Erythroblast (primary cell): ENCODE measurements around the gene LIN28A.

ENCODE experiments used
- DNase-seq, 2 experiments: peaks; one replicate each; lab custom pipeline; 2025; lab: John Stamatoyannopoulos, UW
- GATA1 ChIP-seq: IDR thresholded peaks from 2 replicates; pipeline ENCODE4 v1.6.1; 2011; ENCODE audit warnings: low read depth, mild to moderate bottlenecking, control low read depth, low read length, moderate library complexity
- POLR2A ChIP-seq: IDR thresholded peaks from 2 replicates; pipeline ENCODE4 v1.6.1; 2011; ENCODE audit warnings: mild to moderate bottlenecking, low read length

Gene LIN28A

DNA sequence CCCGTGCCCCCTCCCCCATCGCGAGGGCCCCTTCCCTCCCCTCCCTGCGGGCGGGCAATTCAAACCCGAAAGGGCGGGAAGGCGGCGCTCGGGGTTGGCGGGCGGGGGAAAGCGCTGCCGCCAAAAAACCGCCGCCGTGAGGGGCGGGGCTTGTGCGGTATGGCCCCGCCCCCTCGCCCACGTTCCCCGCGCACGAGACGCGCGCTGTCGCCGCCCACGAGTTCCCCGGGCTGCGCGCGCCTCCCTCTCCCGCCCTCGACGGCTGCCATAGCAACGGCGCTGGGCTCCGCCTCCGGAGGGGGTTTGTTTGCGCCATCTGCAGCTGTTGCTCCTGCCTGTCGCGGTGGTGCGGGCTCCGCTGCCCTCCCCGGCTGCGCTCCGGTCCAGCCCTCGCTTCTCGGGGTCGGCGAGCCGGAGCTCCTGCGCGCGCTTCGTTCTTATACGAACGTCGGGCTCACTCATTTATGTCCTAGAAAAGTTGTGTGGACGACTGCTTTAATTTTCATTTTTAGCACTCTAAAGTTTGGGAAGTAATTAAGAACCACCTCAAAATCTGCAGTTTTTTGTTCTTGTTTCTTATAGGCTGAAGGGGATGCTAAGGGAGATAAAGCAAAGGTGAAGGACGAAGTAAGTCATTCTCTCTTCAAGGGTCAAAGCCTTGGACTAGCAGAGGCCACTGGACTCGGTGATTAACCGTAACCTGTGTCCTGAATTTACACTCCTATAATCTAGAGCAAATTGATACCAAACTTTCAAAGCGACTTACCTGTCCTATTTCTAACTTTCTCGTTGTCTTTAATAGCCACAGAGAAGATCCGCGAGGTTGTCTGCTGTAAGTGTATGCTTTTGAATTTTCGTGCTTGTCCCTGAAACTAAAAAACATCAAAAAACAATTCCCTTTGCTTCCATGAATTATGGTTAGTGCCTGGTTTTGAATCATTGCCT lies 62.6 kb downstream of the LIN28A start:
- DNase-seq, result peak; percentile 95 to 99

DNA sequence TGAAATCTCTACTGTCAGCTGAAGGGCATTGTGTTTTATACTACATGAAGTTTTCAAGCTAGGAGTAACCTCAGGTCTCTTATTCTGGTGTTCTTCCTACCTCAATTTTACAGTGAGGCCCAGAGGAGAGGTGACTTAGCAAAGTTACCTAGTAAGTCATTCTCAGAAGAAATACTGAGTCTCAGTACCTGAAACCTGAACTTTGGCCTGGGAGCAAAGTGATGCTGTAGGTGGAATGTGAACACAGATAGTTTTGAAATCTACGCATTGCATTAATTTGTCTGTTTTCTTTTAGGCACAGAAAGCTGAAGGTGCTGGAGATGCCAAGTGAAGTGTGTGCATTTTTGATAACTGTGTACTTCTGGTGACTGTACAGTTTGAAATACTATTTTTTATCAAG lies 64.2 kb downstream of the LIN28A start:
- TF ChIP-seq GATA1 (no peak), POLR2A (no peak)
- DNase-seq, result no peak

More for the DNA sequence above, 62.6 kb downstream of the LIN28A start:
- TF ChIP-seq POLR2A (peak; percentile 49), GATA1 (no peak)

DNA sequence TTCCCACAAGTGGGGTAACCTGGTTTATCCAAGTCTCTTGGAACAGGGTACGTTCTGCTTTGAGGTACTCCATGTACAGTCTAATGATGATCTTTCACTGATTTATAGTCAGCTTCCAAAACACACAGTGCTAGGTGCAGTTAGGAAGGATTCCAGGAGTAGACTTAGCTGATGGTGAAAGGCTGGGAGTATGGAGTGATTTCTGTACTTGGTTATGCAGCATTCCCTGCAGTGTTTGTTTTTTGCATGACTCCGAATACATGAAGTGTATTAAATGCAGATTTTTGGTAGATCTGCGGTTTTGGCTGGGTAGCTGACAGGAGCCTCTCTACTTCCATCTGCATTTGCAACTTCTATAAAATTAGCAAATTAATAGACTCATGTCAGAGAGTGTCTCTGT lies 65.4 kb downstream of the LIN28A start:
- DNase-seq, result no peak
- no peak for TF ChIP-seq POLR2A
- no peak for TF ChIP-seq GATA1

DNA sequence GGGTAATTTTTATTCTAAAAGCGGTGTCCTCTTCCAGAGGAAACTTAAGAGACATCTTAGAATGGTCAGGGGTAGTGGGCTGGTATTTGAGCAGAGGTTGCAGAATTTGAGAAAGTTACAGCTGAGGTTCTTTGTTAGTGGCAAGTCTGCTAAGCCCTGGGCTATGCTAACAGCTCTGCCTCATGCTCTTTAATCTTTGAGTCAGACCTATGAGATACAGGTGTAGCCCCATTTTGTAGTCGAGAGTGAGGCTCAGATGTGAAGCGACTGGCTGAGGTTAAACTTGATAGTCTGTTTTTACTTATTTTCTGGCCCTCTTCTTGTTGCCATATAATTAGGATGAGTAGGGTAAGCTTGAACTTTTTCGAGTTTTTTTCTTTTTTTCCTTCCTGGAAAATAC lies 66.3 kb downstream of the LIN28A start:
- DNase-seq, result no peak
- TF ChIP-seq GATA1 (no peak), POLR2A (no peak)

DNA sequence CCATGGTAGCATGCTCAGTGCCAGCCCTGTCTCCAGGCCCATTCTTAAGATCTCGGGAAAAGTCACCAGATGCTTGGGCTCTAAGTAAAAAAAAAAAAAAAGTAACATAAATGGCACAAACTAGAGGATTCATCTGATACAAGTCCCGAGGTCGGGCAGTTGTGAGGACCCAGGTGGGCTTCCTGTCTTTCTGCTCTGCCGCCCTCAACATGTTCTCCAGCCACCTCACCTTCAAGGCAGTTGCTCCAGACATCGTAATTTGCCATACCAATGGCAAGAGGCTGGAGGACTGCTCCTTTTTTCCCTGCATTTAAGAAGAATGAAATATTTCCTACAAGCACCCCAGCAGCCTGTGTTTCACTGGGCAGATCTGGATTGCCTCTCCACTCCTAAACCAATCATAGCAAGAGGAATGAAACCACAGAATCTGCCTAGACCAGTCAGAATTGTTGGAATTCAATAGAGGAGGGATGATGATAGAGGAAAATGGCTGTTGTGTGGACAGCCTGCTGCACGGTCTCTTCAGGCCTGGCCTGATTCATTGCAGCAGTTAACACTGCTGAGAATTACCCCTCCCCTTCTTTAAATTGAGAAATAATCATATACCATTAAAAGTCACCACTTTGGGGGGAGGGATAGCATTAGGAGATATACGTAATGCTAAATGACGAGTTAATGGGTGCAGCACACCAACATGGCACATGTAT lies 67.0 kb downstream of the LIN28A start:
- no peak for DNase-seq
- TF ChIP-seq POLR2A (peak; percentile 43), GATA1 (no peak)

DNA sequence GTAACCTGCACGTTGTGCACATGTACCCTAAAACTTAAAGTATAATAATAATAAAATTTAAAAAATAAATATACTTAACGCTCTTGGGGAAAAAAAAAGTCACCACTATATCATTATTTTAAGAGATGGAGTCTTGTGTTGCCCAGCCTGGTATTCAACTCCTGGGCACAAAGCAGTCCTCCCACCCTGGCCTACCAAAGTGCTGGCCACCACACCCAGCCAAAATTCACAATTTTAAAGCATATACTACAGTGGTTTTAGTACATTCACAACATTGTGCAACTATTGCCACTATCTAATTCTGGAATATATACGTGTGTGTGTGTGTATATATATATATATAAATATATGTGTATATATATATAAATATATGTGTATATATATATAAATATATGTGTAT lies 67.5 kb downstream of the LIN28A start:
- TF ChIP-seq GATA1 (no peak), POLR2A (no peak)
- no peak for DNase-seq

DNA sequence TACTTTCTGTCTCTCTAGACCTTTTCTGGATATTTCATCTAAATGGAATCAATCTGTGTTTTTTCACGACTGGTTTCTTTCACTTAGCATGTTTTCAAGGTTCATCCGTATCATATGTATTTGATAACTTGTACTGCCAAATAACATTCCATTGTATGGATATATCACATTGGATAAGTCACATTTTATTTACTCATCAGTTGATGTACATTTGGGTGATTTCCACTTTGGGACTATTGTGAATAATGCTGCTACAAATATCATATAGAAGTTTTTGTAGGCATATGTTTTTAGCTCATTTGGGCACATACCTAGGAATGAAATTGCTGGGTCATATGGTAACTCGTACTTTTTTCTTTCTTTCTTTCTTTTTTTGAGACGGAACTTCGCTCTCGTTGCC lies 68.4 kb downstream of the LIN28A start:
- DNase-seq, result no peak
- TF ChIP-seq POLR2A, result no peak
- no peak for TF ChIP-seq GATA1
